K562 (cell line): Measurements from ENCODE around the gene TRPM4. TPM values are rescaled to one million over a fixed set of nuclear protein-coding genes. Genes with fewer than 3 reads are reported as not detected.

ENCODE experiments used
- ATAC-seq: fragments of 200-7000 bp; cut with Tn5 transposase; 3 replicates; pipeline ENCODE4 v1.9.1; 2020; ENCODE audit warnings: moderate library complexity
- BruUV-seq: library from RNA; stranded (reverse); fragments of 400-500 nt; replicated peaks from 2 replicates; lab custom pipeline; 2021; lab: Mats Ljungman, UMichigan
- CTCF ChIA-PET: fragments of 300-600 bp; formaldehyde crosslinking; extraction: SDS; loops from one replicate; lab custom pipeline; 2021; ENCODE audit warnings: low intra/inter-chr PET ratio; lab: Yijun Ruan, JAX
- POLR2A ChIA-PET: fragments of 300-600, 350-650 bp; sonication (Branson Sonifier 250); formaldehyde crosslinking; extraction: SDS; loops from one replicate; lab custom pipeline; 2021; ENCODE audit warnings: antibody characterized with exemption, inconsistent platforms; lab: Yijun Ruan, JAX
- DNase-seq, 4 experiments: peaks; one replicate each; pipeline versions ENCODE4 v3.0.0 to v3.0.0-alpha.2; 2011 to 2018; ENCODE audit warnings: low spot score in 3 of 4, mixed read lengths in 3 of 4; ENCODE audit errors: extremely low read depth in 1 of 4
- FAIRE-seq: peaks from 2 replicates; lab custom pipeline; 2011; peaks lifted over from hg19 to GRCh38; lab: Jason Lieb, UNC
- H2AFZ ChIP-seq: 2 replicates; pipeline ENCODE4 v1.6.0; 2011; ENCODE audit warnings: low read depth, low read length, control low read depth, inconsistent platforms
- H3K27ac ChIP-seq: fragments of 200-600 bp; 3 replicates; pipeline ENCODE4 v1.8.0; 2011; ENCODE audit warnings: low read depth, mild to moderate bottlenecking, control low read depth, inconsistent platforms, low read length, moderate library complexity, mixed read lengths; ENCODE audit errors: extremely low read depth
- H3K27me3 ChIP-seq, 2 experiments: fragments of 300-600 bp in 1 of 2; 2 replicates in 1 of 2; 3 replicates in 1 of 2; pipeline versions ENCODE4 v1.6.0 to v1.8.0; 2011; ENCODE audit warnings: inconsistent platforms in 2 of 2, low read length in 2 of 2, mild to moderate bottlenecking in 1 of 2, mixed read lengths in 1 of 2, moderate library complexity in 1 of 2; ENCODE audit not compliant: control insufficient read depth in 2 of 2, insufficient read depth in 2 of 2
- H3K36me3 ChIP-seq: fragments of 300-600 bp; 3 replicates; pipeline ENCODE4 v1.8.0; 2011; ENCODE audit warnings: mild to moderate bottlenecking, low read length, inconsistent platforms; ENCODE audit not compliant: control insufficient read depth, insufficient read depth
- H3K4me1 ChIP-seq, 2 experiments: fragments of 200-600 bp in 1 of 2; replicated peaks in 1 of 2; 2 replicates in 1 of 2; 3 replicates in 1 of 2; pipeline versions ENCODE4 v1.5.1 to v1.8.0; 2011; ENCODE audit warnings: inconsistent platforms in 2 of 2, low read length in 2 of 2, mild to moderate bottlenecking in 1 of 2, mixed read lengths in 1 of 2, moderate library complexity in 1 of 2; ENCODE audit not compliant: control insufficient read depth in 2 of 2, insufficient read depth in 2 of 2
- H3K4me2 ChIP-seq: 2 replicates; pipeline ENCODE4 v1.6.1; 2011; ENCODE audit warnings: low read length, control low read depth, inconsistent platforms, mixed read lengths; ENCODE audit not compliant: insufficient read depth
- H3K4me3 ChIP-seq: fragments of 200-600 bp; sonication (generic), shearing (Covaris generic); 2 replicates; pipeline ENCODE4 v1.5.1; 2016; ENCODE audit warnings: control low read depth, inconsistent platforms
- H3K79me2 ChIP-seq: fragments of 200-600 bp; 3 replicates; pipeline ENCODE4 v1.8.0; 2011; ENCODE audit warnings: low read length, inconsistent platforms; ENCODE audit not compliant: control insufficient read depth, insufficient read depth
- H3K9ac ChIP-seq, 2 experiments: 2 replicates each; pipeline versions ENCODE4 v1.6.0 to v1.6.1; 2011; ENCODE audit warnings: low read depth in 2 of 2, low read length in 2 of 2, control low read depth in 1 of 2, inconsistent platforms in 1 of 2, mild to moderate bottlenecking in 1 of 2, mixed read lengths in 1 of 2; ENCODE audit not compliant: insufficient read depth in 1 of 2
- H3K9me1 ChIP-seq: one replicate; pipeline ENCODE4 v1.6.0; 2011; ENCODE audit warnings: inconsistent platforms, mild to moderate bottlenecking, low read length, moderate library complexity; ENCODE audit not compliant: control insufficient read depth, insufficient read depth
- H3K9me3 ChIP-seq: replicated peaks from 2 replicates; pipeline ENCODE4 v1.5.1; 2011; ENCODE audit warnings: low read depth, low read length, inconsistent platforms; ENCODE audit not compliant: control insufficient read depth, insufficient read depth
- H4K20me1 ChIP-seq: replicated peaks from 2 replicates; pipeline ENCODE4 v1.6.1; 2011; ENCODE audit warnings: low read length, inconsistent platforms, mixed read lengths; ENCODE audit not compliant: control insufficient read depth, insufficient read depth
- CEBPG ChIP-seq, 3 experiments: fragments of 200-800 bp in 1 of 3; sonication (Bioruptor generic) in 1 of 3; sonication (generic) in 1 of 3; formaldehyde crosslinking in 1 of 3; IDR thresholded peaks in 2 of 3; conservative IDR thresholded peaks in 1 of 3; 2 replicates each; pipeline versions ENCODE4 v1.6.1 to v1.8.0; 2016 to 2022; ENCODE audit warnings: missing compliant biosample characterization in 2 of 3, missing genetic modification characterization in 2 of 3, mild to moderate bottlenecking in 1 of 3, missing genetic modification reagents in 1 of 3
- MAFK ChIP-seq: IDR thresholded peaks from 2 replicates; pipeline ENCODE4 v1.6.1; 2011; ENCODE audit warnings: low read length, improper control_type of control experiment
- NUFIP1 ChIP-seq: fragments of 450-650 bp; IDR thresholded peaks from 2 replicates; pipeline ENCODE4 v1.6.1; 2018; ENCODE audit not compliant: partially characterized antibody
- RBBP5 ChIP-seq: fragments of 200-600 bp; sonication (generic); IDR thresholded peaks from 2 replicates; pipeline ENCODE4 v1.6.1; 2012; ENCODE audit warnings: borderline replicate concordance, mild to moderate bottlenecking, low read length, control low read depth, inconsistent platforms; ENCODE audit not compliant: insufficient read depth, poor library complexity, severe bottlenecking
- ZNF239 ChIP-seq: fragments of 250-450 bp; sonication (Bioruptor Pico); IDR thresholded peaks from 2 replicates; pipeline ENCODE4 v1.4.0; 2020; ENCODE audit warnings: mild to moderate bottlenecking
- WGBS: fragments of 100-300 bp; shearing (Covaris generic); methylation state at CpG from one replicate; pipeline ENCODE4 v1.1.6; 2016; ENCODE audit warnings: low coverage, mixed read lengths; ENCODE audit not compliant: insufficient coverage; ENCODE audit errors: missing lambda C conversion rate; 5-methylcytosine and 5-hydroxymethylcytosine counted together
- in situ Hi-C: fragments of 300-500 bp; cut with MboI; formaldehyde crosslinking; loops from 4 replicates; pipeline ENCODE4 v1.15.0; 2018; ENCODE audit warnings: inconsistent platforms, mixed read lengths
- intact Hi-C: fragments of 100-400 bp; cut with micrococcal nuclease; formaldehyde crosslinking; loops from 2 replicates; pipeline ENCODE4 v1.14.2; 2022
- polyA plus RNA-seq, 8 experiments: library from polyadenylated mRNA; depleted of rRNA in 4 of 8; stranded (reverse) in 5 of 8; unstranded in 3 of 8; fragments of >200 nt; fragmentation: Nextera tagmentation in 2 of 8; fragmentation: Illumina TruSeq in 1 of 8; extraction: Ambion mirVana in 2 of 8; extraction: Trizol in 1 of 8; gene quantifications; 2 replicates each; pipeline versions ENCODE4 v1.2.1 to v1.2.3, GENCODE V29; 2011 to 2014; ENCODE audit warnings: inconsistent platforms in 1 of 8, missing spikeins in 1 of 8
- total RNA-seq, 7 experiments: library from RNA; depleted of rRNA in 6 of 7; stranded (reverse); fragments of >200 nt in 6 of 7; fragmentation: Illumina TruSeq in 2 of 7; extraction: Trizol in 2 of 7; gene quantifications; 2 replicates each; pipeline versions ENCODE4 v1.2.1 to v1.2.3, GENCODE V29; 2011 to 2021; ENCODE audit warnings: low replicate concordance in 1 of 7
- TF ChIP-seq, protein P1 (sequence below): sonication (generic); formaldehyde crosslinking; IDR thresholded peaks from 2 replicates; pipeline ENCODE4 v1.8.0; 2022; ENCODE audit warnings: mild to moderate bottlenecking, missing genetic modification reagents
- TF ChIP-seq, protein P2 (sequence below): fragments of 250-450 bp; sonication (Bioruptor Pico); IDR thresholded peaks from 2 replicates; pipeline ENCODE4 v1.5.0; 2021; ENCODE audit warnings: mild to moderate bottlenecking, borderline replicate concordance

TRPM4 gene
- total and polyA plus RNA-seq, 9 of the 15 experiments (the other 6 are each of a cell fraction or from before 2014, with no cell fraction given): 6.5 to 45.4 (median 15.2) TPM

DNA sequence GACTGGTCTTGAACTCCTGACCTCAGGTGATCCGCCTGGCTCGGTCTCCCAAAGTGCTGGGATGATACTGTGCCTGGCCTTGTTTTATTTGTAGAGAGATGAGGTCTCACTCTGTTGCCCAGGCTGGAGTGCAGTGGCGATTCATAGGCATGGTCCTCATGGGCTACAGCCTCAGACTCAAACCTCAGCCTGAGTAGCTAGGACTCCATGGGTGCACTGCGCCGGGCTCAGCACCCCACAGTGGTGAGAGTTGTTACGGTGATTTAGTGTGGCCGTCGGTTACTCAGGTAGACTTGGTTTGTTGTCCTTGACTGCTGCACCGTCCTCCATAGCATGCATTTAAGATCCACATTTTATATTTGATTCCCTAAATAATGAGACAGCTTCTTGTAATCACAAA lies 86.7 kb downstream of the TRPM4 start (continued):
- TF ChIP-seq, protein P1, sequence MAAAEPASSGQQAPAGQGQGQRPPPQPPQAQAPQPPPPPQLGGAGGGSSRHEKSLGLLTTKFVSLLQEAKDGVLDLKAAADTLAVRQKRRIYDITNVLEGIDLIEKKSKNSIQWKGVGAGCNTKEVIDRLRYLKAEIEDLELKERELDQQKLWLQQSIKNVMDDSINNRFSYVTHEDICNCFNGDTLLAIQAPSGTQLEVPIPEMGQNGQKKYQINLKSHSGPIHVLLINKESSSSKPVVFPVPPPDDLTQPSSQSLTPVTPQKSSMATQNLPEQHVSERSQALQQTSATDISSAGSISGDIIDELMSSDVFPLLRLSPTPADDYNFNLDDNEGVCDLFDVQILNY: no peak
- TF ChIP-seq RBBP5: no peak

DNA sequence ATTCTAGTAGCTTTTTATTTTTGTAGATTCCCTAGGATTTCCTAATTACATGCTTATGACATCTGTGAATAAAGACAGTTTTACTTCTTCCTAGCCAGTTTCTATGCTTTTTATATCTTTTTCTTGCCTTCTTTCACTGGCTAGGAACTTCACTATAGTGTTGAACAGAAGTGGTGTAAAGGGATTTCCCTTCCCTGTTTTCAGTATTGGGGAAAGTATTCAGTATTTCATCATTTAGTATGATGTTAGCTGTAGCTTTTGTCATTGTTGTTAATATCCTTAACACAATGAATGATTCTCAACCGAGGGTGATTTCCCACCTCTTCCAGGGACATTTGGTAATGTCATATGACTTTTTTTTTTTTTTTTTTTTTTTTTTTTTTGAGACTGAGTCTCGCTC lies 90.1 kb downstream of the TRPM4 start:
- no TSS peak for BruUV-seq
- no peak for FAIRE-seq
- no peak for ATAC-seq
- Histone ChIP-seq H3K4me3 (no peak overlapping the region), H3K4me2 (no peak overlapping the region), H4K20me1 (no peaks in the 10 kb centered on the region), H3K27me3 (peaks cover 22 to 29% of the 10 kb centered on the region in 2 experiments; a peak in 4 of 5 replicates), H2AFZ (no peak overlapping the region), H3K36me3 (no peaks in the 10 kb centered on the region), H3K9ac (no peak overlapping the region), H3K9me1 (no peaks in the 10 kb centered on the region), H3K79me2 (no peaks in the 10 kb centered on the region), H3K27ac (no peak overlapping the region), H3K4me1 (no peaks in the 10 kb centered on the region), H3K9me3 (peaks cover 2% of the 10 kb centered on the region; the same call in 1 of the 2 replicates)
- POLR2A ChIA-PET: no interaction called here
- no peak for DNase-seq
- CTCF ChIA-PET: no interaction called here
- TF ChIP-seq, protein P2, sequence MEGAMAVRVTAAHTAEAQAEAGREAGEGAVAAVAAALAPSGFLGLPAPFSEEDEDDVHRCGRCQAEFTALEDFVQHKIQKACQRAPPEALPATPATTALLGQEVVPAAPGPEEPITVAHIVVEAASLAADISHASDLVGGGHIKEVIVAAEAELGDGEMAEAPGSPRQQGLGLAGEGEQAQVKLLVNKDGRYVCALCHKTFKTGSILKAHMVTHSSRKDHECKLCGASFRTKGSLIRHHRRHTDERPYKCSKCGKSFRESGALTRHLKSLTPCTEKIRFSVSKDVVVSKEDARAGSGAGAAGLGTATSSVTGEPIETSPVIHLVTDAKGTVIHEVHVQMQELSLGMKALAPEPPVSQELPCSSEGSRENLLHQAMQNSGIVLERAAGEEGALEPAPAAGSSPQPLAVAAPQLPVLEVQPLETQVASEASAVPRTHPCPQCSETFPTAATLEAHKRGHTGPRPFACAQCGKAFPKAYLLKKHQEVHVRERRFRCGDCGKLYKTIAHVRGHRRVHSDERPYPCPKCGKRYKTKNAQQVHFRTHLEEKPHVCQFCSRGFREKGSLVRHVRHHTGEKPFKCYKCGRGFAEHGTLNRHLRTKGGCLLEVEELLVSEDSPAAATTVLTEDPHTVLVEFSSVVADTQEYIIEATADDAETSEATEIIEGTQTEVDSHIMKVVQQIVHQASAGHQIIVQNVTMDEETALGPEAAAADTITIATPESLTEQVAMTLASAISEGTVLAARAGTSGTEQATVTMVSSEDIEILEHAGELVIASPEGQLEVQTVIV: no peak
- TF ChIP-seq ZNF239 (no peak), MAFK (no peak), RBBP5 (no peak), CEBPG (CRISPR knock-in tag; IDR thresholded peaks at IDR 0.05) (no peak), CEBPG (tag; conservative IDR thresholded peaks at IDR 0.05 in 1 of 2, IDR thresholded peaks at IDR 0.05 in 1 of 2) (no peak), NUFIP1 (no peak)
- WGBS: 0% methylated on average over 1 of the region's 2 CpGs
- intact Hi-C loops (no loop called here), in situ Hi-C loops (no loop called here)
